DLD1 (cell line): ENCODE data around the gene ZNF8.

Experiments
- in situ Hi-C: cut with HindIII; loops from 2 replicates; pipeline ENCODE4 v1.10.0; 2017; ENCODE audit warnings: low sequenced_read_pairs

ZNF8 gene

GRCh38 chr19:58294743-58295374 lies 16.1 kb downstream of the ZNF8 start:
- in situ Hi-C loops = no loop called here

DNA sequence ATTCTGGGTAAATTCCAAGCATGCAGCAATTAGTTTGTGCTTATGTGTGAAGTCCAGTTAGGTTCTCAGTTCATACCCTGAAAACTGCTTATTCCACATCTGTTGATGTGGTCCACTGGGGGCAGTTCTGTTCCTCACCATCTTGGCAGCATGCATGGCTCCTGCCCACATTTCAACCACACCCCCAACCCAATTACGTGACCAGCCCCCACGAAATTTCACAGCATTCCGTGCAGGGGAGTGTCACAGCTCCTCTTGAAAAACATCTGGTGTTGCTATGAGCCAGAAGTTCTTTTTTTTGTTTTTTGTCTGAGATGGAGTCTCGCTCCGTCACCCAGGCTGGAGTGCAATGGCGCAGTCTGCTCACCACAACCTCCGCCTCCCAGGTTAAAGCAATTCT lies 17.3 kb downstream of the ZNF8 start:
- in situ Hi-C loops = no loop called here

GRCh38 chr19:58300620-58301019 lies 21.9 kb downstream of the ZNF8 start:
- in situ Hi-C loops = no loop called here

DNA sequence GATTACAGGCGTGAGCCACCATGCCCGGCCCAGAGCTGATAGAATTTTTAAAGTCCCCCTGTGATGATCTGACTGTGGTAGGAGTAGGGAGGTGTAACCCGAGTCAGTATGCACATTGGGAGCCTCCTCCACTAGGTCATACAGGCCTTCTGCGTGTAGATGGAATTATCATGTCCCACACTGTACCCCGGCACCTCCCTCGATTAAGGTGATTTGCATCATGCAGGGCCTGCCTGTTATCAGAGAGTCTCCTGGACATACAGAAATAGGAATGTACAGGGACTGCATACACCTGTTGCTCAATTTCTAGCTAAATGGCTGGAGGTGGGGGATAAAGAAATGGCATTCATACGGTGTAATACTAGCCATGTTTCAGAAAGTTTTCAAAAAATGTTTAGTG lies 25.5 kb downstream of the ZNF8 start:
- in situ Hi-C loops = no loop called here

- in situ Hi-C loops = no loop called here
Measured at GRCh38 chr19:58304748-58305064, 26.0 kb downstream of the ZNF8 start.

- in situ Hi-C loops = no loop called here
Measured at GRCh38 chr19:58305065-58305931, 26.5 kb downstream of the ZNF8 start, which contains the start of gene ERVK3-1. Gene ERVK3-1 (plus strand): TSS chr19:58305377. CDS start chr19:58312169, 6,792 bp downstream.

GRCh38 chr19:58305932-58306323 lies 27.2 kb downstream of the ZNF8 start:
- in situ Hi-C loops = no loop called here

DNA sequence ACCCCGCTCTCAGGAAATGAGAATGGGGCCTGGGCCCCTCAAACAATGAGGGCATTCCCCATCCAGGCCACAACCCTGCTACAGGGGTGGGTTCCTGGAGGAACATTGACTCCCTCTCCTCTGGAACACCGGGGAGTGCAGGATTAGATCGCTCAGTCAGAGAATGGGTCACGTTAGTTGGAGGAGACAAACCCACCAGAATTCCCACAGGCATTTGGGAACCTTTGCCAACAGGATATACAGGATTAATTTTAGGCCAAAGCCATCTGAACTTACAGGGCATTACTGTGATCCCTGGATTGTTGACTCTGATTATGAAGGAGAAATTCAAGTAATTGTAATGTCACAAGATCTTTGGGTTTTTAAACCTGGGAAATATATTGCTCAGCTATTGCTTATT lies 29.0 kb downstream of the ZNF8 start:
- in situ Hi-C loops = no loop called here

DNA sequence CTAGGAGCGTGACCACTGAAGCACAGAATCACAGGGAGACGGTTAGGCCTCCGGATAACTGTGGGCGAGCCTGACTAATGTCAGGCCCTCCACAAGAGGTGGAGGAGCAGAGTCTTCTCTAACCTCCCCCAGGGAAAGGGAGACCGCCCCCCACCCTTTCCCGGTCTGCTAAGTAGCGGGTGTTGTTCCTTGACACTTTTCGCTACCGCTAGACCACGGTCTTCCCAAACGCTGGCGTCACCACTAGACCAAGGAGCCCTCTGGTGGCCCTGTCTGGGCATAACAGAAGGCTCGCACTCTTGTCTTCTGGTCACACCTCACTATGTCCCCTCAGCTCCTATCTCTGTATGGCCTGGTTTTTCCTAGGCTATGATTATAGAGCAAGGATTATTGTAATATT lies 31.9 kb downstream of the ZNF8 start:
- in situ Hi-C loops = loop anchor here (10.0 kb wide), 1 partner anchor 76 kb away; no protein-coding TSS in a partner anchor

DNA sequence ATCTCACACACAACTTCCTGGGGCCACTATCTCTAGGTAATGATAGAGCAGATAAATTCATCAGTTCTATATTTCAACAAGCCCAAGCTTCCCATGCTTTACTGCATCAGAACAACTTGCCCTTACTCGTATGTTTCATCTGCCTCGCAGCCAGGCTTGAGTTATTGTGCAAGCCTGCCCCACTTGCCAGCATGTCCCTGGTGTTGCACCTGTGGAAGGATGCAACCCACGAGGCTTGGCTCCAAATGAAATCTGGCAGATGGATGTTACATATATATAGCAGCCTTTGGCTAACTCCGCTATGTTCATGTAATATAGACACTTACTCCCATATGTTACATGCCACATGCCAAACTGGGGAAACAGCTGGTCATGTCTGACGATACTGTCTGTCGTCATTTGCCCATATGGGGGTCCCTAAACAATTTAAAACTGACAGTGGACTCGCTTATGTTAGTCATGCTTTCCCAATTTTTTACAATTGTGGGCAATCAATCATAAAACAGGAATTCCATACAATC lies 32.6 kb downstream of the ZNF8 start:
- in situ Hi-C loops = loop anchor here (10.0 kb wide), 1 partner anchor 77 kb away; no protein-coding TSS in a partner anchor

DNA sequence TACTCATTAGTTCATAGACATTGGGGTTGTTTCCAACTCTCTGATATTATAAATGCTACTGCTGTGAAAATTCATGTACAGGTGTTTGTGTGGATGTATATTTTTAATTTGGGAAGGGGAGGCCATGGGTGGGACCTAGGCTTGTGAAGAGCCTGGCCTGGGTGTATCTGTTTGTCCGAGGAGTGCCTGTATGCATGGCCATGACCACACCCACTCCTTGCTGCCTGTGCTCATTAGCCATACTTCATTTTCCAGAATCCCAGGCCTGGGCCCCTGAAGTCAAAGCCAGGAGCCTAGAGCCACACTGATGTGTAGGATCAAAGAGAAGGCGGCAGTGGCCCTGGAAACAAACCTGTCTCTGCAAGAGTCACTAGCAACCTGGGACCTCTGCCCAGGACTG lies 36.8 kb downstream of the ZNF8 start:
- in situ Hi-C loops = loop anchor here (10.0 kb wide), 1 partner anchor 81 kb away; no protein-coding TSS in a partner anchor

- in situ Hi-C loops = loop anchor here (10.0 kb wide), 1 partner anchor 83 kb away; no protein-coding TSS in a partner anchor
Measured at GRCh38 chr19:58317476-58318072, 38.8 kb downstream of the ZNF8 start.

- in situ Hi-C loops = loop anchor here (10.0 kb wide), 1 partner anchor 83 kb away; no protein-coding TSS in a partner anchor
Measured at GRCh38 chr19:58318297-58318696, 39.5 kb downstream of the ZNF8 start.

- in situ Hi-C loops = loop anchor here (10.0 kb wide), 1 partner anchor 84 kb away; no protein-coding TSS in a partner anchor
Measured at GRCh38 chr19:58319241-58319640, 40.5 kb downstream of the ZNF8 start.

GRCh38 chr19:58325311-58326022 lies 46.7 kb downstream of the ZNF8 start:
- in situ Hi-C loops = no loop called here

GRCh38 chr19:58326501-58326913 lies 47.8 kb downstream of the ZNF8 start:
- in situ Hi-C loops = no loop called here

GRCh38 chr19:58326914-58327726 lies 48.4 kb downstream of the ZNF8 start, which contains the start of gene ZSCAN22:
Gene ZSCAN22 (plus strand): TSS chr19:58326994. CDS start chr19:58334803, 7,809 bp downstream.
- in situ Hi-C loops = no loop called here

DNA sequence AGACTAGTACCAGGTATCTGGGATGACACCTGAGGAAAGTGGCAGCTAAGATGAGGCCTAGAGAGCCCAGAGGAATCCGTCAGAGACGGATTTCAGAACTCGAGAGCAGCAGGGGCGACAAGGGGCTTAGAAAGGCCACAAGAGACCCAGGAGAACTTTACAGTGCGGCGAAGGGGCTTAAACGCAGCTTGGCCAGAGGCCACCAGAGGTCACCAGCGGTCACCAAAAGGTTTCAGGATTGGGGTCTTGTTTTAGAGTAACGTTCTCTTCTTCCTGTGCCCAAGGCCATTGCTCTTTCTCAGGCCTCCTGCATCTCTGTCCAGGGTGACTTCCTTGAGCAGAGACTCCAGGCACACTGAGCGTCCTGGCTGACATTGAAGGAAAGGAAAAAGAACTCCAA lies 50.2 kb downstream of the ZNF8 start:
- in situ Hi-C loops = no loop called here

- in situ Hi-C loops = no loop called here
Measured at GRCh38 chr19:58330458-58330857, 51.7 kb downstream of the ZNF8 start.

GRCh38 chr19:58332697-58333096 lies 53.9 kb downstream of the ZNF8 start:
- in situ Hi-C loops = no loop called here
